Stimulated activated CD8-positive, alpha-beta memory T cell treated with anti-CD3 and anti-CD28 coated beads, Interleukin-7, amount 100 ng/mL, for 48 hours (primary cell): ENCODE results near the gene SGCD.

Source experiments
- DNase-seq, 2 donors: peaks; one replicate each; pipeline ENCODE4 v3.0.0-alpha.2; 2020; ENCODE audit warnings: low read depth in 1 of 2; ENCODE audit errors: extremely low read depth in 1 of 2

The SGCD gene

DNA sequence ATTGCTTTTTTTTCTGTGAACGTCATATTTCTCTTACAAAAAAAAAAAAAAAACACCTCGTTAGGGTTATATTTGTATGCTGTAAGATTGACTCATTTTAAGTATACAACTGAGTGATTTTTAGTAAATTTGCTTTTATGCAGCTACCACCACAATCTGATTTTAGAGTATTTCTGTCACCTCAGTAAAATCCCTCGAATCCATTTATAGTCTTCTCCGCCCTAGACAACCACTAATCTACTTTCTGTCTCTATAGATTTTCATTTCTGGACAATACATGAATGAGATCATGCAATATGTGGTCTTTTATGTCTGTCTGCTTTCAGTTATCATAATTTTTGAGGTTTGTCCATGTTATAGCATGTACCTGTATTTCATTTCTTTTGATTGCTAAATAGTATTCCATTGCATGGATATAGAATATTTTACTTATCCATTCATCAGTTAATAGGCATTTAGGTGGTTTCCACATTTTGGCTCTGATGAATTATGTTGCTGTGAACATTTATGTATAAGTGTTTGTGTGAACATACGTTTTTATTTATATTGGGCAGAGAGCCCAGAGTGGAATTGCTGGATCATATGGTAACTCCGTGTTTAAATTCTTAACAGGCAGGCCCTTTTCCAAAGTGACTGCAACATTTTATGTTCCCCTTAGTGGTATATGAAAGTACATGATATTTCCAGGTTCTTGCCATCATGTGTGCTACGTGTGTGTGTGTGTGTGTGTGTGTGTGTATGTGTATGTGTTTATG is 171.4 kb downstream of the SGCD start:
- DNase-seq: no peak

DNA sequence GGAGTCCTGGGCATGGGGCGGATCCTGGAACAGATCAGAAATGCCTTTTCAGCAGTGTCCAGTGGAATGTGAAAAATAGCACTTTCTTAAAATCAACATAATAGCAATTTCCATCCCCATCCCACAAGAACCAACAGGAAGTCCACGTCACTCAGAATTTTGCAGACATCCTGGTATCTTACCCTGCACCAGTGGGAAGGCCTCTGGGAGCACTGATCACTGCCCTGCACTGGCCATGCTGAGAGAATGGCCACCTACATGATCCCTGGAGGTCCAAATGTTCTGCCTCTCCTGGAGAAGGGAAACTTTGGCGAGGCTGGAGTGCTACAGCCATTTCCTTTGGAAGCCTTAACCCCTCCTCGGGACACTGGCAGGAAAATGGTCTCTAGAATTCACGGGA is 173.8 kb downstream of the SGCD start:
- no peak for DNase-seq

DNA sequence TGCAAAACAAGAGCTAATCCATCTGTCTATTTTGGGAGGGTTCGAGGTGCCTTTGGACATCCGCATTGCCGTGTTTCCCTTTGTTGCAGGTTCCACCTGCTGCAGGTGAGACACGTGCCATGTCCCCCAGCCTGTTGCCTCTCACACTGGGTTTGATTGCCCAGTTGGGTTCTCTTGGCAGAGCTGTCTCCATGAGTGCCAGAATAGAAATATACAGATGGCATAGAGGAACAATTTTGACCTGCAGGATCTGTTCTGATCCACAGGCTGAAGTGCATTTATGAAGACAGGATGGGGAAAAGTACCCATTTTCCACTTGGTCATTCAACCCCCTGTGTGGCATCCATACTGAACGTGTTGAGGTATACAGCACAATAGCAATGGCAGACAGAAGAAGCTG is 178.1 kb downstream of the SGCD start:
- DNase-seq: no peak

DNA sequence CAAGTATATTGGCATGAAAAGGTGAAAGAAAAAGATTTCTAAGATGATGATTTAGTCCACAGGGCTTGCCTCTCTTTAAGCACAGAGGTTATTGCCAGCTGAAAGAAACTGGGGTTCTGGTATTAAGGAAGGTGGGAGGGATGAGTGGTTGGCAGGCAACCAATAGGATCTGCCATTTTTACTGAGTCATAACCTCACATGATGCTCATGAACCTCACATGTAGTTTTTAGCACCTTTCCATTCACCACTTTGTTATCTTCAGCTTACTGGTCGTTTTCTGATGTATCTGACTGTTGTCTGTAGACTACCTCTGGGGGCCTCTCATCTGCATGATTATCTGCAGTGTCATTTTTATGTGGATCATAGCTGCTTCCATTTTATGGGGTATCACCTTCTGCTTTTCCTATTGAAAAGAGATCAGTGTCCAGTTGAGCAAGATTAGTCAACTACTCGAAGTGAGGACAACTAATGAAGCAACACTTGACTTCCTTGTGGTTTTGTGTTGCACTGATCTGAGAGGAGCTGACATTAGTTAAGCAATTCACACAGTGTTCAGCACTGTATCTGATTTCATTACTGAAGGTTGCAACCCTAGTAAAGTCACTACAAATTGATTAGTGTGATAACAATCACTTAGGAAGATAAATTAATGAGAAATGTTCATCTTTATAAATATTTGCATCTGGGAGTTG is 186.3 kb downstream of the SGCD start:
- DNase-seq: no peak

DNA sequence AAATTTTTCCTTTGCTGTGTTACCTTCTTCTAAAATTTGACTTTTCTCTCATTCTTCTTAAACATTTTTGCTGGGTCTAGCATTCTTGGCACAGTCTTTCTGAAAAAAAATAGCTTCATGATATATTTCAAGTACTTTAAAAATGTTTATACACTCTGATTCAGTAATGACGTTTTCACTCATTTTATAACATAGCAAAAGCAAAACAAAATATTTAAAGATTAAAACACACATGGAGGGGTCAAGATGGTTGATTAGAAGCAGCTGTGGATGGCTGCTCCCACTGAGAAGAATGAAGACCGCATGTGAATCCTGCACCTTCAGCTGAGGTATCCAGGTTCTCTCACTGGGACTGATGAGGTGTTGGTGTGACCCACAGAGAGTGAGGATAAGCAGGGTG is 188.2 kb downstream of the SGCD start:
- no peak for DNase-seq

DNA sequence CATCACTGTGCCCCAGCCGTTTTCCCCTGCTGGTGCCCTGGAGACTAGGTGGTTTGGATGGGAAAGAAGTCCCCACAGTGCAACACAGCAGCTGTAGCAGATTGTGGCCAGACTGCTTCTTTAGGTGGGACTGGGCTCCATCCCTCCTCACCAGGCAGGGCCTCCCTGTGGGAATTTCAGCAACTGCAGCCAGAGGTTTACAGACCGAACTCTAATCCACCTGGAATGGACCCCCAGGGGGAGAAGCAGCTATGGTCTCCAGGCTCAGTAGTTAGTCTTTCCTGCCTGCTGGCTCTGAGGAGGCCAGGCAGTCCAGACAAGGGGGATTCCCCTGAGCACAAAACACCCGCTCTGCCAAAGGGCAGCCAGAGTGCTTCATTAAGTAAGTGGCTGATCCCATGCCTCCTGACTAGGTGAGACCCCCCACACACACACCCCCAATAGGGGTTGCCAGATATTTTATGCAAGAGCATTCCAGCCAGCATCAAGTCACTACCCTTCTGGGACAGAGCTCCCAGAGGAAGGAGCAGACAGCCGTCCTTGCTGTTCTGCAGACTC is 188.9 kb downstream of the SGCD start:
- DNase-seq: no peak

DNA sequence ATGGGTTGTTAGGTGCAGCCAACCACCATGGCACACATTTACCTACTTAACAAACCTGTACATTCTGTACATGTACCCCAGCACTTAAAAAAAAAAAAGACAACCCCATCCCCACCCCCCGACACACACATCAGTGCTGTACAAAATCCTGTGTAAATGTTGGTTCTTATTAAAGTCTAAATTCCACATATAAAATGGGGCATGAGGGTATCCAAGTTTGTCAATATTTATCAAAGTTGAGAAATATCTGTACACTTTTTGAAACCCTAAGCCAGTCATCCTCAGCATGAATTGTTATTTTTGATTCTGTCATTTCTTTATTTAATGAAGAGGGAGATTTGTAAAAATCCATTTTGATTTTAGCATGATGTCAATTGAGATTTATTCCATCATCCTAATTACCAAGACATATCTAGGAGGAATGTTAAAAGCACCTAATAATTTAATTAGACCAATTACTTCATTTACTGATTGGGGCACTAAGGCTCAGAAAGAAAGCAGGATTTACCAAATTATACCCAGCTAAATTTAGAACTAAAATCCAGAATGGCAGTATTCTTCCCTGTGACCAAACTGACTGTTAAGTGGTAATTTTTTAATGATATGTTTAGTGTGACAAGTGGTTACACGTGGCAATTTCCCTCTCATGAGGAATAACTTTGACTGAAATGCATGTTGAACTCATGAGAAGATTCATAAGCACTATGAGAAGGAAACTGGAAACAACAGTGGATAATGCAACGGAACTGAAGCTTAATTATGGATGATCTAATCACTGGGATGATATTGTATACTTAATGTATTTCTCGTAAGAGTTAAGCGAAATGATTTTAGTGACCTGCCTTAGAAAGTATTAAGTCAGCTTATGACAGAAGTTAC is 195.9 kb downstream of the SGCD start:
- DNase-seq: no peak

DNA sequence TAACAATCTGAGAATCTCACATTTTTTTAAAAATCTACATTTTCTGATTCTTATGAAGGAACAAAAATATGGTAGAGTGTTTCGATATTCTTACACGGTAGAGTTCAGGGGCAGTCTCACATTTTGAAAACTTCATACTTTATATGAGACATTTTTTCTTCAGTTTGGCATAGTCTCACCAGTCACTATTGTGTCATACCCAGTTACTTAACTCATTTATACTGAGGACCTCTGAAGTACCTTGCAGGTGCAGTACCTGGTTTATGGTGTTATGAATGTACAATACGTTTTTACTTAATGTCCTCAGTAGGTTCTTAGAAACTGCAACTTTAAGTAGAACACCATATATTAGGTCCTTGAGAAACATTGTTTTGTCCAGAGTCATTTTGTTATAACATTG is 196.6 kb downstream of the SGCD start:
- no peak for DNase-seq

DNA sequence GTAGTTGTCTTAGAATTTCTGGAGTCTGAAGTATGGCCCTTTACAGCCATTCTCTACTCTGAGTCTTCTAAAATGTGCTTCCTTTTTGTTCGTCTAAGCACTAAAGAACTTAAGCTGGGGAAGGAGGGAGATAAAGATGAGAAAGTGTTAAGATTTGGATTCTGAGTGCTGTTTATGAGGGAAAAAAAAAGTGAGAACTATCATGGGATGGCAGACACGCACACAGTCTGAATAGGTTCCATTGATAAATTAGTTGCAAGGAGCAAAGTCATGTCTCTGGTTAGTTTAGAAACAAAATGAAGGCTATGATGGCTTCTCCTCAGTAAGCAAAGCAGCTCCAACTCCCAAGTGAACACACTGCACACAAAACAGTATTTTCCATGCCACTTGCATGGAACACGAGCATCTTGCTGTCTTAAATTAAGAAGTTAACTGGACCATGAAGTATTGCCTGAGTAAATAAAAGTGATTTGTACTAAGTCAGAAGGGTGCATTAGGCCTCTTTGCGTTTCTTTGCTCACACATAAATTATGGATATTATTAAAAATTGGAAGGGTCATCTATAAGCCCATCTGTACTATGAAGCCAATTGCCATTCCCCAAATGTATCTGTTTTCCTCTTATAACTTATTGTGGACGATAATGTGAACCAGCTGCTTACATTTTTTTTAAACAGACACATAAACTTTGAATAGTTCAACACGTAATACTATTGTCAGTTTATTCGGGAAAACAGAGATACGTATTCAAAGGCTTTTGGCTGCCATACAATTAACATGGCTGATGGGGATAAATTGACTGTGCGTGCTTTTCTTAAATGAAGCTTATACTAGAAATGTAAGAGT is 199.3 kb downstream of the SGCD start:
- DNase-seq: no peak

DNA sequence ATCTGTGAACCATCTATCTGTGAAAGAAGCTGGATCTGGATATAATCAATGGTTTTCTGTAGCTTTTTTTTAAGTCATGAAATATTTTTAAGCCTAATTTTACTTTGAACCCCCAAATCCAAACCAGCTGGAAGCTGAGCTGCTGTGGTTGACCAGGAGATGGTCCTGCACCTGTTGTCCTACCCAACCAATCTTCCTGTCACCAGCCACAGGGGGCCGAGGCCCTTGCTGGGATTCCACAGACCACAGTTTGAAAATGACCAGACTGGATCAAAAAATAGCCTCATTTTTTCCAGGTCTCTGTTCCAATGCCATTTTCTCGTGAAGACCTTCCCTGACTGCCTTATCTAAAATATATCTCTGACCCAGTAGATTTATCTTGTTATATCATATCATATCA is 200.6 kb downstream of the SGCD start:
- DNase-seq: no peak

DNA sequence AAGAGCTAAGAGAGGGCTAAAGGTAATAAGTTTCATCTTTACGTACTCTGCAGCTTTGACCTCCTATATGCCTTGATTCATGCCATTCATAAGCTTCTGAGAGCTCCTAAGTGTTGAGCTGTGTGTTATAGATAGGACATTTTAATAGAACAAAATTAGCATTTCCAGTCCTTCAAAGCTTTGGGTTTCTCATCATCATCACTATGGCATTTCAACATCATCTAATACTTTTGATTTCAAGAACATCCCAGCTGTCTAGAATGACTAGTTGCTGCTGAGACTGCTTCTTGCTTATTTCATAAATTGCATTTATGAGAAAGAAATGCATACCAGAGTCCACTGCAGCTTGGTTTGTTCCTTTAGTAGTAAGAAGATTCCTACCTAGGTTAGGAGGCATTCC is 201.7 kb downstream of the SGCD start:
- no peak for DNase-seq

DNA sequence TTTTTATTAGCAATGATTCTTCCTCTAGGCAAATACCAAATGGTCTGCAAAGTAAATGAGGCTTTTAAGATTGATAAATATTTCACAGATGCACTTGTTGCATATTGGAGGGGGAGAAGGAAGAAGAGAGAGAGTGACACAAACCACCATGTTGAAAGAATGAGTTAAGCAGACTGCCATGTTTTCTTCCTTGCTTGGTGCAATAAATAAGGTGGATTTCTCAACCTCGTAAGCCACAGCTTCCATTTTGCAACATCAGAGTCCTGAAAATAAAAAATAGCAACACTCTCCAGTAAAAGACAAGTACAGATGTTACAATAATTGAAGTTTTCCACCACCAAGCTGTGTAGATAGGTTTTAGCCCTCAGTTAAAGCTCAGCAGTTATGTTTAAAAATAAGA is 202.9 kb downstream of the SGCD start:
- DNase-seq: no peak

DNA sequence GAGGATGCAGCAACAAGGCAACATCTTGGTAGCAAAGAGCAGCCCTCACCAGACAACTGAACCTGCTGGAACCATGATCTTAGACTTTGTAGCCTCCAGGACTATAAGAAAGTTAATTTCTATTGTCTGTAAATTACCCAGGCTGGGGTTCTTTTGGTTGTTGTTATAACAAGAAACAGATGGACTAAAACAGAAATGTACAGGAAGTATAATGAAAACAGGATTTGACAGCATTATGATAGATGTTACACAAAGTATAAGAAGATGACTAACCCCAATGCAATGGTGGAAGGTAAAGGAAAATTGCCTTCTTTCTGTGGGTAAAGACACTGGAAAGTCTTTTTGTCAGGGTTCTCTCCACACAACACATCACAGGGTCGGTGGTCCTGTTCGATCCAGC is 204.2 kb downstream of the SGCD start:
- DNase-seq: no peak

DNA sequence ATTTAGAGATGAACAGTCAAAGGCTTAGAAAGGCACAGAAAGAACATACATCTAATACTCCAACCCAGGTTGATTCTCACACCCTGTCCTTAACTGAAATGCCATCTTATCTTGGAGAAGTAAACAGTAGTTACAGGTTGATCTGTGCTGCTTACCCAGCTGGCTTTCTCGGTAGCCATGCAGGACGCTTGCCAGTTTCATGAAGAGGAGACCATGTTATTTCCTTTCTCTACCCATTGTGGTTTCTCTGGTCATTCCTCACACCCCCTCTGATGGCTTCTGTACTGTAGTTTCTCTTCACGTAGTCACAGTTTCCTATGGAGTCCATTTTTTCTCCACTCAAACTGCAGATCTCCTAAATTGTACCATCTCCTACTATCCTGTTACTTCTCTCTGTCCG is 206.0 kb downstream of the SGCD start:
- no peak for DNase-seq

DNA sequence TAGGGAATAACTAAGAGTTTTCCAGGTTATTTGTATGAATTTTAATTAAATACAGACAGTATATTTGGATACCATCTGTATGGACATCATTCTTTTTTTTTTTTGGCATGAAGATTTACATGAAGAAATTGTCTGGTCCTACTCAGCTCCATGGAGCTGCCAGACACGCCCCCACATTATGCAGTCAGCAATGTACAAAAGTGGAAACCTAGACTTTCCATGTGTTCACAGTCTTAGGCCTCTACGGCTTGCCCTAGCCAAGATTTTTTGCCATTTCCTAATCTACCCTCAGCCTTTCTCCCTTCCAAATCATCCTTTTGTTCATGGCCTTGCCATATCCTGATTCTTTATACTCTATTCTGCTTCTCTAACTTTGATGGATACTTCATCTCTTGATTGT is 207.1 kb downstream of the SGCD start:
- no peak for DNase-seq

DNA sequence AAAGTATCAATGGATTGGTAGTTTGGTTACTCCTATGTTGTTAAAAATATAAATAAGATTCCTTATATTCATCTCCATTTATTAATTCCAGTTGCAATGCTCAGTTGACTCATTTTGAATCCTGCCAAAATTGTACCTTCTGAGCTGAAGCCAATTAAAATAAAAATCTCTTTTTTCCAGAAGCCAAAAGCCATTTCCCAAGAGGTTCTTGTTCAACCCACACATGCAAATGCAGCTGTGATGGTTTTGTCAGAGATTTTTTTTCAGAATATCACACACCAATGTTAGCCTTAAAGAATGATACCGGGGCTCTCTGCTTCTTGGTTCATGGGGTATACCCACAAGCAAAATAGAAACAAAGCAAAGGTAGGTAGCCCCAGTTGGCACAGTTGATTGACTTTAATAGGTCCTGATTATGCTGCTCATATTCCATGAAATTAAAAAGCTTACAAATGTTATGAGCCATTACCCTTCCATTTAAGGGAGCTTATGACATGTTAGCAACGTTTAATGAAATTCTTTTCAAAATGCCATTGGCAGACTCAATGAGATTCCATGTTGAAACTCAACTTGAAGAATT is 208.0 kb downstream of the SGCD start:
- DNase-seq: no peak

DNA sequence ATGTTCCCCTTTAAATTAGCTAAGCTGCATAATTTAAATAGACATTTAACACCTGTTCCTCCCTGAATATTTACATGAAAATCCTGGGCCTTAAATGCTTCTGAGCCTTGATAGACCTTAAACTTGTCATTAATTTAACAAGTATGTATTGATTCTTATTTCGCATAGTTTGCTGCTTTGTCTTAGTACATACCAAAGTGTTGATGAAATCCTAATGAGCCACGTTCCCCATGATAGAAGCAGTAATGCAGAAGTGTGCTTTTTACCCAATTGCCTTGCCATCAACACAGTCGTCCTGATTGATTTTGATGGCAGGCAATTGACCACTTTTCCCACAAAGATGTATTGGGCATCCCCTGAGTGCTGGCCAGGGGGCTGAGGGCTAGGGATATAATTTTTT is 213.5 kb downstream of the SGCD start:
- DNase-seq: no peak

DNA sequence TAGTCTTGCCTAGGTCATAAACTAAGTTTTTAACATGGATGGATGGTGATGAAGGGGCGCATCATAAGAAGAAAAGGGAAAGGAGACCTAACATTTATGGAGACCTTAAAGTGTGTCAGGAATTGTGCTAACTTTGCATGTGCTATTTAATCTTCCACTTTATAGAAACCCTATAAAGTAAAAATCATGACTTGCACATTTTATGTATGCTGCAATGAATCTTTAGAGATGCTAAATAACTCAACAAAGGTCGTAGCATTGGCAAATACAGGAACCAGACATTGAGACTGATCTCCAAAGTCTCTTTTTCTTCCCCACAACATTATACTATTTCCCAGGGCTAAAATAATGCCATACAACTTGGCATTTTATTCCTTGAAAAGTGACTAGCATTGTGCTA is 214.6 kb downstream of the SGCD start:
- no peak for DNase-seq

DNA sequence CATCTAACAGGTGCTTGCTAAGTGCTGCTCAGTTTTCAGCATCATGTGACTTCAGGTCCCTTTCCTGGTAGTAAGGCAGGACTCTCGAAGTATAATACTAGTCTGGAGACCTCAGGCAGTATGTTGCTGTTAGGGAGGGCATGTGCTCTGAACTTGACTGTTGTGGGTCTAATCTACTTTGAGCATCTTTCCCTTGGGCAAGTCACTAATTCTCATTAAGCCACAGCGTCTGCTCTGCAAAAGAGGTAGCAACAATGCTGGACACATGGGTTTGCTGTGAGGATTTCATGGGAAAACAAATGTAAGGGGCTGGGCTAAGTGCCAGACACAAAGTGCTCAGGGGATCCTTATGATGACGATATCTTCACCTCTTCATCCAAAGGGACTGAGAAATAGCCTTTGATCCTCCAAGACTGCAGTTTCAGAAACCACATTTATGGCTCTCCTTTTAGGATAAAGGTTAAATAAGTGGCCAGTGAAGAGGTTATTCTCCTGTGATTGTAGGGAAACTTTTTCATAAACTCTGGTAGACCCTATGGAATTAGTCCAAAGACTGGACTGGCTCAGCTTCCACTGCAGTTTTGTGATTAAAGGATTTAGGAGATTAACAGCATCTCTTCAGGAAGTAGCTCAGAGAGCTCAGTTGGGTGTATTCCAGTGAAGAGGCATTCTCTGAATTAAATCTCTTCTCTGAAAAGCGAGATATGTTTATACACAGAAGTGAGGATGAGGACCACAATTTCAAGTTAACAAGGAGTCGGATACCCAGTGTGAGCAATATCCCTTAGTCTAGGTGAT is 216.6 kb downstream of the SGCD start:
- no peak for DNase-seq
